Right forelimb (tissue), 1 donor: Measurements from ENCODE around the gene FURIN.
"Not testable (repeated sequence)": the region's sequence is repeated elsewhere in the genome, so short reads cannot be mapped to it uniquely, and the experiment has no call there.

Source experiments
- DNase-seq: peaks from one replicate; pipeline ENCODE4 v3.0.0-alpha.2; 2018

Gene FURIN

GRCh38 chr15:90845201-90845949 lies 23.0 kb upstream of the FURIN start:
- no peak for DNase-seq

GRCh38 chr15:90849424-90849823 lies 19.0 kb upstream of the FURIN start:
- not testable (repeated sequence) for DNase-seq

- no peak for DNase-seq
Measured at GRCh38 chr15:90851114-90851513, 17.3 kb upstream of the FURIN start.

- DNase-seq, result no peak
Measured at GRCh38 chr15:90851940-90852339, 16.4 kb upstream of the FURIN start.

- no peak for DNase-seq
Measured at GRCh38 chr15:90855139-90855538, 13.2 kb upstream of the FURIN start.

GRCh38 chr15:90857337-90857736 lies 11.1 kb upstream of the FURIN start:
- DNase-seq, result no peak

- DNase-seq, result no peak
Measured at GRCh38 chr15:90857883-90858443, 10.4 kb upstream of the FURIN start.

- DNase-seq, result no peak
Measured at GRCh38 chr15:90859234-90860131, 8.9 kb upstream of the FURIN start.

- DNase-seq, result no peak
Measured at GRCh38 chr15:90860450-90860849, 7.9 kb upstream of the FURIN start.

GRCh38 chr15:90860942-90861675 lies 7.3 kb upstream of the FURIN start:
- no peak for DNase-seq

GRCh38 chr15:90862487-90862886 lies 5.9 kb upstream of the FURIN start:
- no peak for DNase-seq

- no peak for DNase-seq
Measured at GRCh38 chr15:90862964-90863778, 5.2 kb upstream of the FURIN start.

GRCh38 chr15:90863987-90864386 lies 4.4 kb upstream of the FURIN start:
- DNase-seq, result no peak

- DNase-seq, result no peak
Measured at GRCh38 chr15:90864507-90864906, 3.9 kb upstream of the FURIN start.

- DNase-seq, result no peak
Measured at GRCh38 chr15:90865702-90866101, 2.7 kb upstream of the FURIN start.

- no peak for DNase-seq
Measured at GRCh38 chr15:90866161-90866715, 2.1 kb upstream of the FURIN start.

- DNase-seq, result no peak
Measured at GRCh38 chr15:90866800-90867199, 1.6 kb upstream of the FURIN start.

- DNase-seq, result no peak
Measured at GRCh38 chr15:90869140-90869541, 753 bp downstream of the FURIN start.

- no peak for DNase-seq
Measured at GRCh38 chr15:90869601-90870353, 1.4 kb downstream of the FURIN start.

GRCh38 chr15:90870354-90871138 lies 2.2 kb downstream of the FURIN start:
- DNase-seq, result no peak
